GM21381 (cell line): Measurements from ENCODE around the gene MMS19.
"Not testable (repeated sequence)": the region's sequence is repeated elsewhere in the genome, so short reads cannot be mapped to it uniquely, and the experiment has no call there.

Experiments used
- ATAC-seq: cut with Tn5 transposase; IDR thresholded peaks from one replicate; pipeline ENCODE4 v1.9.1; 2021; ENCODE audit warnings: mild to moderate bottlenecking, moderate library complexity; ENCODE audit not compliant: unreplicated experiment

MMS19 gene

DNA sequence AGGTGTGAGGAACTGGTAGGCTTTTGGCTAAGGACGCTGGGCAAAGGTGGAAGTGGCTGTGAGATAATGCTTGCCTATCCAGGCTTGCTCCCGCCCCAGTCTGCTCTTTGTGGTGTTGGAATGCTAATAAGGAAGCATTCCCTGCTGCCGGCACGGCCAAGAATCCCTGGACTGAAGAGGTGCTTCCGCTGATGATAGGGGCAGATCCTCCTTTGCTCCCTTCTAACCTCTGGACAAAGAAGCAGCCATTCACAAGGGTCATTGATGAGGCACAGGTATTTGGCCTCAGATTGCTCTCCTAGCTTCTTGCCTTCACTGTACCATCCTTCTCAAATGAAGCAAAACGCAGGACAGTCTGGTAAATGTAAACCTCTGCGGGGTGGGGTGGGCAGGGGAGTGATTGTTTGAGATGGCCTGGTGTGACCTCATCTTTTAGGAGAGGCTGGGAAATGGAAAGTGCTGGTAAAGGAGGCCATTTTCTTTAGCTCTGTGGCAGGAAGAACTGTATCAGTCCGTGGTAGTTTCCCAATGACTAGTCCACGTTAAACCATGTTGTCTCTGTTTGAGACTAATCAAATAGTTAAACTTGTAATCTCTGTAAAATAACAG, 70.5 kb downstream of the MMS19 start:
- no peak for ATAC-seq

DNA sequence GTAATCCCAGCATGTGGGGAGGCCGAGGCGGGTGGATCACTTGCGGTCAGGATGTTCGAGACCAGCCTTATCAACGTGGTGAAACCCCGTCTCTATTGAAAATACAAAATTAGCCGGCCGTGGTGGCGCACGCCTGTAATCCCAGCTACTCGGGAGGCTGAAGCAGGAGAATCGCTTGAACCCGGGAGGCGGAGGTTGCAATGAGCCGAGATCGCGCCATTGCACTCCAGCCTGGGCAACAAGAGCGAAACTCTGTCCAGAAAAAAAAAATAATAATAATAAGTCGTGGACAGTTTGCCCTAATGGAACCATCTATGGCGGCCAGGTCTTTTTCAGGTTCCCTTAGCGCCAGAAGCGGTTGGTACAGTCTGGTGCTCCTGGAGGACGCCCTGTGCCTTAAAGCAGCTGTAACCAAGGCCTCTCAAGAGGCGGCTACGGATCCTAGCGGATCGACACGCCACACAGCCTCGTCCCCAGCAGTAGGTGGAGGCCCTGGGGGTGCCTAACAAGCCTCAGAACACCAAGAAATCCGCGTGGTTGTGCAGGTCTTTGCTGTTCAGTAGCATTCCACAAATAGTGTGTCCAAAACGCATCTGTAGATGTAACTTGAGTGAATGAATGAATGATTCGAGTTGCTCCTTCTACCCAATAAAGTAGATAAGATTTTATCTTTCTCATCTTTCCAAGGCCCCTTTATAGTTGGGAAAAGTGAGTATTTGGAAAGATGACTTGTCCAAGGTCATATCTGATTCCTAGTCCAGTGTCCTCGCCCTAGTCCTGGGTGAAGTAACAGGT, 71.2 kb downstream of the MMS19 start:
- ATAC-seq: no peak

- peak; percentile 88 for ATAC-seq
Measured at GRCh38 chr10:97425964-97426775, 72.1 kb downstream of the MMS19 start, which contains the start of gene PGAM1. PGAM1 (plus strand) TSS chr10:97426191; CDS start chr10:97426308, 117 bp downstream.

- not testable (repeated sequence) for ATAC-seq
Measured at GRCh38 chr10:97423757-97424098, 74.5 kb downstream of the MMS19 start.

DNA sequence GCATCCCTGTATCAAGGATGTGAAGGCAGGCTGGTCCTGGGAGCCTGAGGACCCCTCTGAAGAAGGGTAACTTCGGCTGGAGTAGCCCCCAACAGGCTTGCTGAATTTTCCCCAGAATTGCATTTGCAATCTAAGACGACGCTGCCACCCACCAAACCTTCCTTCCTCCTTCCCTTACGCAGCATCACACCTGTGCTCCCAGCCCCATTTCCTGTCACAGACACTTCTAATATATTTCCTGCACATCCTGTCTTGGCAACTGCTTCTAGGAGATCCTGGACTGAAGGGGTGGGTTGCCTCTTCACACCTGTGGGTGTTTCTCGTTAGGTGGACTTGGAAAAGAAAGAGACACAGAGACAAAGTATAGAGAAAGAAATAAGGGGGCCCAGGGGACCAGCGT, 81.7 kb downstream of the MMS19 start:
- ATAC-seq: no peak

- no peak for ATAC-seq
Measured at GRCh38 chr10:97412891-97413304, 85.3 kb downstream of the MMS19 start.

- ATAC-seq: no peak
Measured at GRCh38 chr10:97411406-97411805, 86.8 kb downstream of the MMS19 start.

- no peak for ATAC-seq
Measured at GRCh38 chr10:97408496-97408992, 89.7 kb downstream of the MMS19 start.
